HPDE6-E6E7 (cell line): Measurements from ENCODE around the gene PPP1R17.

Source experiments
- DNase-seq: peaks from one replicate; pipeline ENCODE4 v3.0.0; 2011; ENCODE audit warnings: missing footprints; ENCODE audit errors: extremely low spot score

PPP1R17 gene

GRCh38 chr7:31699050-31699449 is 12.0 kb downstream of the PPP1R17 start:
- no peak for DNase-seq

- no peak for DNase-seq
Measured at GRCh38 chr7:31702354-31702753, 15.3 kb downstream of the PPP1R17 start.

GRCh38 chr7:31705377-31705776 is 18.4 kb downstream of the PPP1R17 start:
- no peak for DNase-seq

GRCh38 chr7:31707089-31707488 is 20.1 kb downstream of the PPP1R17 start:
- no peak for DNase-seq

GRCh38 chr7:31710171-31710570 is 23.2 kb downstream of the PPP1R17 start:
- no peak for DNase-seq

- DNase-seq, result no peak
Measured at GRCh38 chr7:31716355-31716754, 29.3 kb downstream of the PPP1R17 start.

- DNase-seq, result no peak
Measured at GRCh38 chr7:31720366-31720765, 33.4 kb downstream of the PPP1R17 start.

- DNase-seq, result no peak
Measured at GRCh38 chr7:31724696-31725095, 37.7 kb downstream of the PPP1R17 start.

- no peak for DNase-seq
Measured at GRCh38 chr7:31729195-31729804, 42.3 kb downstream of the PPP1R17 start.

GRCh38 chr7:31734456-31734855 is 47.4 kb downstream of the PPP1R17 start:
- DNase-seq, result no peak

GRCh38 chr7:31735991-31736982 is 49.3 kb downstream of the PPP1R17 start:
- peak; percentile 37 for DNase-seq

- no peak for DNase-seq
Measured at GRCh38 chr7:31741852-31742251, 54.8 kb downstream of the PPP1R17 start.

- peak; percentile 21 for DNase-seq
Measured at GRCh38 chr7:31744294-31744874, 57.4 kb downstream of the PPP1R17 start.

- DNase-seq, result no peak
Measured at GRCh38 chr7:31747553-31747952, 60.5 kb downstream of the PPP1R17 start.

- no peak for DNase-seq
Measured at GRCh38 chr7:31748084-31748483, 61.1 kb downstream of the PPP1R17 start.

- DNase-seq, result no peak
Measured at GRCh38 chr7:31751726-31752125, 64.7 kb downstream of the PPP1R17 start.
